Measurements from ENCODE around the gene RPUSD3.
"Not testable (repeated sequence)": the region's sequence is repeated elsewhere in the genome, so short reads cannot be mapped to it uniquely, and the experiment has no call there.

The RPUSD3 gene

GRCh38 chr3:9879830-9880549 is 36.2 kb upstream of the RPUSD3 start, which contains the start of gene CIDEC:
CIDEC (minus strand) TSS chr3:9880253; CDS start chr3:9878486, 1,767 bp downstream.
- DNase-seq (ENCODE audit: insufficient read length), result no peak

GRCh38 chr3:9878700-9879099 is 34.9 kb upstream of the RPUSD3 start:
- FAIRE-seq, result no peak
- DNase-seq (ENCODE audit: insufficient read length), result no peak
- TF ChIP-seq POLR2AphosphoS5 (IDR thresholded peaks at IDR 0.05; ENCODE audit: low read depth, low read length) (no peak), POLR2A (IDR thresholded peaks at IDR 0.05; ENCODE audit: low read depth, low read length) (no peak), TAF1 (IDR thresholded peaks at IDR 0.05; ENCODE audit: borderline replicate concordance, low read depth, low read length) (no peak)

More at GRCh38 chr3:9879830-9880549, 36.2 kb upstream of the RPUSD3 start, which contains the start of gene CIDEC:
- TF ChIP-seq POLR2AphosphoS5 (IDR thresholded peaks at IDR 0.05; ENCODE audit: low read depth, low read length), result no peak
- no peak for TF ChIP-seq POLR2A (IDR thresholded peaks at IDR 0.05; ENCODE audit: low read depth, low read length)
- FAIRE-seq, result no peak

GRCh38 chr3:9876991-9877390 is 33.2 kb upstream of the RPUSD3 start:
- TF ChIP-seq TAF1 (IDR thresholded peaks at IDR 0.05; ENCODE audit: borderline replicate concordance, low read depth, low read length) (no peak), POLR2A (IDR thresholded peaks at IDR 0.05; ENCODE audit: low read depth, low read length) (no peak), POLR2AphosphoS5 (IDR thresholded peaks at IDR 0.05; ENCODE audit: low read depth, low read length) (no peak)
- no peak for DNase-seq (ENCODE audit: insufficient read length)
- FAIRE-seq, result no peak

DNA sequence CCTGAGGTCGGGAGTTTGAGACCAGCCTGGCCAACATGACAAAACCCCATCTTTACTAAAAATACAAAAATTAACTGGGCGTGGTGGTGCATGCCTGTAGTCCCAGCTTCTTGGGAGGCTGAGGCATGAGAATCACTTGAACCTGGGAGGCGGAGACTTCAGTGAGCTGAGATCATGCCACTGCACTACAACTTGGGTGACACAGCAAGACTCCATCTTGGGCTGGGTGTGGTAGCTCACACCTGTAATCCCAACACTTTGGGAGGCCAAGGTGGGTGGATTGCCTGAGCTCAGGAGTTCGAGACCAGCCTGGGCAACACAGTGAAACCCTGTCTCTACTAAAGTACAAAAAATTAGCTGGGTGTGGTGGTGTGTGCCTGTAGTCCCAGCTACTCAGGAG is 32.4 kb upstream of the RPUSD3 start:
- not testable (repeated sequence) for DNase-seq (ENCODE audit: insufficient read length); FAIRE-seq

GRCh38 chr3:9875448-9875847 is 31.6 kb upstream of the RPUSD3 start:
- FAIRE-seq, result no peak
- DNase-seq (ENCODE audit: insufficient read length), result no peak
- TF ChIP-seq TAF1 (IDR thresholded peaks at IDR 0.05; ENCODE audit: borderline replicate concordance, low read depth, low read length) (no peak), POLR2AphosphoS5 (IDR thresholded peaks at IDR 0.05; ENCODE audit: low read depth, low read length) (no peak), POLR2A (IDR thresholded peaks at IDR 0.05; ENCODE audit: low read depth, low read length) (no peak)

DNA sequence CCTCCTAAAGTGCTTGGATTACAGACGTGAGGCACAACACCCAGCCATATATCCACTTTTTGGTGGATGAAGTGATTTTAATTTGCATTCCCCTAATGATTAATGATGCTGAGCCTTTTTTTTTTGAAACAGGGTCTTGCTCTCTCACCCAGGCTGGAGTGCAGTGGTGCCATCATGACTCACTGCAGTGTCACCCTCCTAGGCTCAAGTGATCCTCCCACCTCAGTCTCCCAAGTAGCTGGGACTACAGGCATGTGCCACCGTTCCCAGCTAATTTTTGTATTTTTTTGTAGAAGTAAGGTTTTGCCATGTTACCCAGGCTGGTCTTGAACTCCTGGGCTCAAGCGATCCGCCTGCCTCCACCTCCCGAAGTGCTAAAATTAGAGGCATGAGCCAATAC is 28.3 kb upstream of the RPUSD3 start:
- DNase-seq (ENCODE audit: insufficient read length); FAIRE-seq: not testable (repeated sequence)

DNA sequence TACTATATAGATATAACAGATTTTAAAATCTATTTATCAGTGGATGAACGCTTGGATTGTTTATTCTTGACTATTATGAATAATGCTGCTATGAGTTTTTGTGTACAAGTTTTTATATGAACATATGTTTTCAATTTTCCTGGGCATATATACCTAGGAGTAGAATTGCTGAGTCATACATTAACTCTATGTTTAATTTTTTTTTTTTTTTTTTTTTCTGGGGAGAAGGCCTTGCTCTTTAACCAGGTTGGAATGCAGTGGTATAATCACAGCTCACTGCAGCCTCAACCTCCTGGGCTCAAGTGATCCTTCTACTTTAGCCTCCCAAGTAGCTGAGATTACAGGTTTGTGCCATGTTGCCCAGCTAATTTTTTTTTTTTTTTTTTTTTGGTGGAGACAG is 27.2 kb upstream of the RPUSD3 start:
- FAIRE-seq, result no peak
- TF ChIP-seq POLR2A (IDR thresholded peaks at IDR 0.05; ENCODE audit: low read depth, low read length) (no peak), POLR2AphosphoS5 (IDR thresholded peaks at IDR 0.05; ENCODE audit: low read depth, low read length) (no peak), TAF1 (IDR thresholded peaks at IDR 0.05; ENCODE audit: borderline replicate concordance, low read depth, low read length) (no peak)
- DNase-seq (ENCODE audit: insufficient read length), result no peak

DNA sequence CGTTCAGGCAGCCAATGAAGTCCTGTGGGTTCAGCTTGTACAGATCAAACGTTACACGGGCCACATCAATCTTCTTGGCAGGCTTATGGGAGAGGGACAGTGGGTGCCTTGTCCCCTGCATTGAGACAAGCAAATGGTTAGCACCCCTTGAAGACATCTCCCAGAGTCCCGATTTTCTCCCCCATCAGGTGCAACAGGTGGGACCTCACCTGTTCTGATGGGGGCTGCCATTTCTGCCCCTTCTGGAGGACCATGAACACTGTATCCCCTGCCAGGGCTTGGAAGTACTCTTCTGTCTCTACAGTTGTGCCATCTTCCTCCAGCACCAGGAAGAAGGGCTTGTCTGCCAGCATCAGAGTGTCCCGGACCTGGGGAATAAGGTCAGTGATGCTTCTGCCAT is 26.1 kb upstream of the RPUSD3 start:
- FAIRE-seq (no peak), DNase-seq (ENCODE audit: insufficient read length) (no peak)
- no peak for TF ChIP-seq TAF1 (IDR thresholded peaks at IDR 0.05; ENCODE audit: borderline replicate concordance, low read depth, low read length)
- no peak for TF ChIP-seq POLR2AphosphoS5 (IDR thresholded peaks at IDR 0.05; ENCODE audit: low read depth, low read length)
- TF ChIP-seq POLR2A (IDR thresholded peaks at IDR 0.05; ENCODE audit: low read depth, low read length), result no peak

GRCh38 chr3:9867106-9867505 is 23.3 kb upstream of the RPUSD3 start:
- TF ChIP-seq TAF1 (IDR thresholded peaks at IDR 0.05; ENCODE audit: borderline replicate concordance, low read depth, low read length) (no peak), POLR2A (IDR thresholded peaks at IDR 0.05; ENCODE audit: low read depth, low read length) (no peak), POLR2AphosphoS5 (IDR thresholded peaks at IDR 0.05; ENCODE audit: low read depth, low read length) (no peak)
- DNase-seq (ENCODE audit: insufficient read length) (no peak), FAIRE-seq (no peak)

DNA sequence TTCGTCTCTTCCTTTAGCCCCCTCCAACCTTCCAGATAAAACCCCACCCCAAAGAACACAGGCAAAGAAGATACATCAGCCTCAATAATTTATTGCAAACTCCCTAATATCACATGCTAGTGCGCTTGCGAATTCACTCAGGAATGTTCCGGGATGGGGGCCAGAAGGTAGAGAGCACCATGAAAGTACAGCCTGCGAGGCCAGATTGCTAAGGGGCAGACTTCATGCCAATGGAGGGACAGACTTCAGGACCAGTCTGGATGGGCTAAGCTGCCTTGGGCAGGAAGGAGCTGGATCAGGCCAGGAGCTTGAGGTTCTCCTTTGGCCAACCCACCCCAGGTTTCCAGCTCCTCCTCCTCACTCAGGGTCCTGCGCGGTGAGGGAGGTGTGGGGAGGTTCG is 22.8 kb upstream of the RPUSD3 start:
- no peak for TF ChIP-seq POLR2AphosphoS5 (IDR thresholded peaks at IDR 0.05; ENCODE audit: low read depth, low read length)
- no peak for DNase-seq (ENCODE audit: insufficient read length)
- FAIRE-seq, result no peak

DNA sequence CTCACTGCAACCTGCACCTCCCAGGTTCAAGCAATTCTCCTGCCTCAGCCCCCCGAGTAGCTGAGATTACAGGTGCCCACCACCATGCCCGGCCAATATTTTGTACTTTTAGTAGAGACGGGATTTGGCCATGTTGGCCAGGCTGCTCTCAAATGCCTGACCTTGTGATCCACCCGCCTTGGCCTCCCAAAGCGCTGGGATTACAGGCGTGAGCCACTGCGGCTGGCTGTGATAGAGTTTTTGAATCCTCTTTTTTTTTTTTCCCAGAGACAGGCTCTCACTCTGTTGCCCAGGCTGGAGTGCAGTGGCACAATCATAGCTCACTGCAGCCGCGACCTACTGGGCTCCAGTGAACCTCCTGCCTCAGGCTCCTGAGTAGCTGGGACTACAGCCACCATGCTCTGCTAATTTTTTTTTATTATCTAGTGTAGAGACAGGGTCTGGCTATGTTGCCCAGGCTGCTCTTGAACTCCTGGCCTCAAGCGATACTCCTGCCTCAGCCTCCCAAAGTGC is 21.4 kb upstream of the RPUSD3 start:
- FAIRE-seq; DNase-seq (ENCODE audit: insufficient read length): not testable (repeated sequence)

- FAIRE-seq (no peak), DNase-seq (ENCODE audit: insufficient read length) (no peak)
Measured at GRCh38 chr3:9864200-9864927, 20.6 kb upstream of the RPUSD3 start.

More at GRCh38 chr3:9864200-9864927, 20.6 kb upstream of the RPUSD3 start:
- no peak for TF ChIP-seq POLR2AphosphoS5 (IDR thresholded peaks at IDR 0.05; ENCODE audit: low read depth, low read length)
- no peak for TF ChIP-seq POLR2A (IDR thresholded peaks at IDR 0.05; ENCODE audit: low read depth, low read length)
- no peak for TF ChIP-seq TAF1 (IDR thresholded peaks at IDR 0.05; ENCODE audit: borderline replicate concordance, low read depth, low read length)

All from GM12892 (cell line).